ENCODE data around the gene PEPD. TPM values are rescaled to one million over a fixed set of nuclear protein-coding genes. Genes with fewer than 3 reads are reported as not detected.

Gene PEPD
- total RNA-seq, 1 donor from 2014 or later, result 21.1 TPM

GRCh38 chr19:33512580-33513137 lies 8.9 kb downstream of the PEPD start:
- intact Hi-C loops (cut with micrococcal nuclease), result no loop called here
- Mint-ChIP-seq H3K27me3 (no peaks in the 10 kb centered on the region), H3K4me3 (no peak overlapping the region), H3K27ac (no peak overlapping the region), H3K4me1 (peaks cover 2% of the 10 kb centered on the region), H3K9me3 (no peaks in the 10 kb centered on the region), H3K36me3 (ENCODE audit: low read depth) (no peaks in the 10 kb centered on the region)
- DNase-seq, result no peak

- Mint-ChIP-seq H3K27ac (no peak overlapping the region), H3K36me3 (ENCODE audit: low read depth) (no peaks in the 10 kb centered on the region), H3K9me3 (no peaks in the 10 kb centered on the region), H3K4me1 (peaks cover 2% of the 10 kb centered on the region), H3K27me3 (no peaks in the 10 kb centered on the region), H3K4me3 (no peak overlapping the region)
- DNase-seq, result no peak
- intact Hi-C loops (cut with micrococcal nuclease), result no loop called here
Measured at GRCh38 chr19:33512021-33512420, 9.6 kb downstream of the PEPD start.

GRCh38 chr19:33511346-33511745 lies 10.2 kb downstream of the PEPD start:
- no peaks in the 10 kb centered on the region for H3K27me3 Mint-ChIP-seq
- H3K27ac Mint-ChIP-seq, result no peak overlapping the region
- H3K4me3 Mint-ChIP-seq, result no peak overlapping the region
- intact Hi-C loops (cut with micrococcal nuclease), result no loop called here
- DNase-seq, result no peak
- H3K9me3 Mint-ChIP-seq, result no peaks in the 10 kb centered on the region
- no peaks in the 10 kb centered on the region for H3K36me3 Mint-ChIP-seq (ENCODE audit: low read depth)
- H3K4me1 Mint-ChIP-seq, result peaks cover 2% of the 10 kb centered on the region

- DNase-seq, result no peak
- intact Hi-C loops (cut with micrococcal nuclease), result no loop called here
- H3K36me3 Mint-ChIP-seq (ENCODE audit: low read depth), result no peaks in the 10 kb centered on the region
- no peak overlapping the region for H3K4me3 Mint-ChIP-seq
- no peaks in the 10 kb centered on the region for H3K27me3 Mint-ChIP-seq
- H3K27ac Mint-ChIP-seq, result no peak overlapping the region
- H3K4me1 Mint-ChIP-seq, result peaks cover 2% of the 10 kb centered on the region
- H3K9me3 Mint-ChIP-seq, result no peaks in the 10 kb centered on the region
Measured at GRCh38 chr19:33510462-33511194, 11.0 kb downstream of the PEPD start.

- Mint-ChIP-seq H3K36me3 (ENCODE audit: low read depth) (no peaks in the 10 kb centered on the region), H3K27me3 (no peaks in the 10 kb centered on the region), H3K4me1 (peaks cover 2% of the 10 kb centered on the region), H3K9me3 (no peaks in the 10 kb centered on the region), H3K27ac (no peak overlapping the region), H3K4me3 (no peak overlapping the region)
- DNase-seq, result no peak
- intact Hi-C loops (cut with micrococcal nuclease), result no loop called here
Measured at GRCh38 chr19:33509774-33510173, 11.8 kb downstream of the PEPD start.

GRCh38 chr19:33508941-33509614 lies 12.5 kb downstream of the PEPD start:
- no peak overlapping the region for H3K27ac Mint-ChIP-seq
- H3K4me1 Mint-ChIP-seq, result no peaks in the 10 kb centered on the region
- intact Hi-C loops (cut with micrococcal nuclease), result no loop called here
- DNase-seq, result no peak
- no peaks in the 10 kb centered on the region for H3K27me3 Mint-ChIP-seq
- no peaks in the 10 kb centered on the region for H3K36me3 Mint-ChIP-seq (ENCODE audit: low read depth)
- no peaks in the 10 kb centered on the region for H3K9me3 Mint-ChIP-seq
- H3K4me3 Mint-ChIP-seq, result no peak overlapping the region

GRCh38 chr19:33508431-33508830 lies 13.2 kb downstream of the PEPD start:
- Mint-ChIP-seq H3K9me3 (no peaks in the 10 kb centered on the region), H3K27me3 (no peaks in the 10 kb centered on the region), H3K27ac (no peak overlapping the region), H3K36me3 (ENCODE audit: low read depth) (no peaks in the 10 kb centered on the region), H3K4me3 (no peak overlapping the region), H3K4me1 (no peaks in the 10 kb centered on the region)
- intact Hi-C loops (cut with micrococcal nuclease), result no loop called here
- no peak for DNase-seq

GRCh38 chr19:33508009-33508408 lies 13.6 kb downstream of the PEPD start:
- Mint-ChIP-seq H3K9me3 (no peaks in the 10 kb centered on the region), H3K36me3 (ENCODE audit: low read depth) (no peaks in the 10 kb centered on the region), H3K4me1 (no peaks in the 10 kb centered on the region), H3K27me3 (no peaks in the 10 kb centered on the region), H3K4me3 (no peak overlapping the region), H3K27ac (no peak overlapping the region)
- DNase-seq, result no peak
- intact Hi-C loops (cut with micrococcal nuclease), result no loop called here

GRCh38 chr19:33507021-33507956 lies 14.3 kb downstream of the PEPD start:
- H3K36me3 Mint-ChIP-seq (ENCODE audit: low read depth), result no peaks in the 10 kb centered on the region
- DNase-seq, result no peak
- H3K4me1 Mint-ChIP-seq, result no peaks in the 10 kb centered on the region
- intact Hi-C loops (cut with micrococcal nuclease), result no loop called here
- no peak overlapping the region for H3K4me3 Mint-ChIP-seq
- no peaks in the 10 kb centered on the region for H3K9me3 Mint-ChIP-seq
- H3K27me3 Mint-ChIP-seq, result no peaks in the 10 kb centered on the region
- no peak overlapping the region for H3K27ac Mint-ChIP-seq

GRCh38 chr19:33506498-33506897 lies 15.1 kb downstream of the PEPD start:
- no peaks in the 10 kb centered on the region for H3K27me3 Mint-ChIP-seq
- DNase-seq, result no peak
- H3K27ac Mint-ChIP-seq, result peak overlapping the region; percentile 3
- no peaks in the 10 kb centered on the region for H3K9me3 Mint-ChIP-seq
- intact Hi-C loops (cut with micrococcal nuclease), result no loop called here
- H3K4me3 Mint-ChIP-seq, result no peak overlapping the region
- no peaks in the 10 kb centered on the region for H3K36me3 Mint-ChIP-seq (ENCODE audit: low read depth)
- H3K4me1 Mint-ChIP-seq, result no peaks in the 10 kb centered on the region

GRCh38 chr19:33505823-33506222 lies 15.8 kb downstream of the PEPD start:
- H3K27ac Mint-ChIP-seq, result no peak overlapping the region
- no peaks in the 10 kb centered on the region for H3K36me3 Mint-ChIP-seq (ENCODE audit: low read depth)
- no peak overlapping the region for H3K4me3 Mint-ChIP-seq
- no peak for DNase-seq
- no peaks in the 10 kb centered on the region for H3K4me1 Mint-ChIP-seq
- H3K27me3 Mint-ChIP-seq, result no peaks in the 10 kb centered on the region
- intact Hi-C loops (cut with micrococcal nuclease), result no loop called here
- no peaks in the 10 kb centered on the region for H3K9me3 Mint-ChIP-seq

GRCh38 chr19:33505148-33505547 lies 16.4 kb downstream of the PEPD start:
- no peak for DNase-seq
- no peaks in the 10 kb centered on the region for H3K9me3 Mint-ChIP-seq
- no peak overlapping the region for H3K27ac Mint-ChIP-seq
- H3K27me3 Mint-ChIP-seq, result no peaks in the 10 kb centered on the region
- intact Hi-C loops (cut with micrococcal nuclease), result no loop called here
- no peaks in the 10 kb centered on the region for H3K4me1 Mint-ChIP-seq
- no peak overlapping the region for H3K4me3 Mint-ChIP-seq
- no peaks in the 10 kb centered on the region for H3K36me3 Mint-ChIP-seq (ENCODE audit: low read depth)

- Mint-ChIP-seq H3K4me1 (no peaks in the 10 kb centered on the region), H3K4me3 (no peak overlapping the region), H3K27ac (no peak overlapping the region), H3K27me3 (no peaks in the 10 kb centered on the region), H3K36me3 (ENCODE audit: low read depth) (no peaks in the 10 kb centered on the region), H3K9me3 (no peaks in the 10 kb centered on the region)
- intact Hi-C loops (cut with micrococcal nuclease), result no loop called here
- DNase-seq, result no peak
Measured at GRCh38 chr19:33504058-33504444, 17.5 kb downstream of the PEPD start.

Measured in activated CD4-positive, alpha-beta T cell treated with anti-CD3 and anti-CD28 coated beads, Interleukin-2, amount 10 ng/mL, durations not matched to agents 24 days and 14 days (primary cell).